HG03045 (cell line): ENCODE measurements around the gene PSENEN.

ENCODE experiments used
- ATAC-seq: cut with Tn5 transposase; IDR thresholded peaks from one replicate; pipeline ENCODE4 v1.9.1; 2021; ENCODE audit warnings: mild to moderate bottlenecking, moderate library complexity; ENCODE audit not compliant: unreplicated experiment

PSENEN gene

GRCh38 chr19:35733180-35734125 is 12.0 kb upstream of the PSENEN start:
- no peak for ATAC-seq

DNA sequence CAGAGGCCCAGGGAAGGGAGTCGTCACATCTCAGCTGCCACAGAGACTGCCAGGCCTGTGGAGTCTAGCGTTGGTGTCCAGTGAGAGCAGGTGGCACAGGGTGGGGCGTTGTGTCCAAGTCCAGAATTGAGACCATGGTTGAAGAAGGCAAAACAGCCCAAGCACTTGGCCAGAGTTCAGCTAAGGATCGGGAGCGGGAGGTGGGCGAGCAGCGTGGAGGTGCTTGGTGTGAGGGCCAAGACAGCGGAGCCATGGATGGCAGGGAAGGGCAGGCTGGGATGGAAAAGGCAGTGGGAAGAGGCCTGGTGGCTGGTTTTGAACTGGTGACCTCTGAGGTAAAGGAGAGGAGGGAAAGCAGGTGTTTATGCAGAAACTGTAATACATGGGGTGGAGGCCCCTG is 11.2 kb upstream of the PSENEN start:
- no peak for ATAC-seq

DNA sequence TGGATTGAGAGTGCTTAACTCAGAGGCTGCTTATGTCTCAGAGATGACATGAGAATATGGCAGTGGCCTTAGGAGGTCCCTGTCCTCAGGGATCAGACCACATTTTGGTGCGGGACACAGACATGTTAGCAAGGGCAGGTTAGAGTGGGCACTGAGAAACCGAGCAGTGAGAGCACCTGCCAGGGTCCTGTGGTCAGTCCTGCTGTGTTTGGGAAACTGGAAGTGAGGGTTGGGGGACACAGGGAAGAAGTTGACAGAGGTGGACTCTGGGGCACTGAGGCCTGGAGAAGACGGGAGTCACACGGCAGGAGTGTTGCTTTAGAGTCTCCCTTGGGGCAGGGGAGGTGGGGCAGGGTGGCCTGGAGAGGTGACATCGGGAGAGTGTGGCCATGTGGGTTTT is 10.6 kb upstream of the PSENEN start:
- ATAC-seq, result no peak

DNA sequence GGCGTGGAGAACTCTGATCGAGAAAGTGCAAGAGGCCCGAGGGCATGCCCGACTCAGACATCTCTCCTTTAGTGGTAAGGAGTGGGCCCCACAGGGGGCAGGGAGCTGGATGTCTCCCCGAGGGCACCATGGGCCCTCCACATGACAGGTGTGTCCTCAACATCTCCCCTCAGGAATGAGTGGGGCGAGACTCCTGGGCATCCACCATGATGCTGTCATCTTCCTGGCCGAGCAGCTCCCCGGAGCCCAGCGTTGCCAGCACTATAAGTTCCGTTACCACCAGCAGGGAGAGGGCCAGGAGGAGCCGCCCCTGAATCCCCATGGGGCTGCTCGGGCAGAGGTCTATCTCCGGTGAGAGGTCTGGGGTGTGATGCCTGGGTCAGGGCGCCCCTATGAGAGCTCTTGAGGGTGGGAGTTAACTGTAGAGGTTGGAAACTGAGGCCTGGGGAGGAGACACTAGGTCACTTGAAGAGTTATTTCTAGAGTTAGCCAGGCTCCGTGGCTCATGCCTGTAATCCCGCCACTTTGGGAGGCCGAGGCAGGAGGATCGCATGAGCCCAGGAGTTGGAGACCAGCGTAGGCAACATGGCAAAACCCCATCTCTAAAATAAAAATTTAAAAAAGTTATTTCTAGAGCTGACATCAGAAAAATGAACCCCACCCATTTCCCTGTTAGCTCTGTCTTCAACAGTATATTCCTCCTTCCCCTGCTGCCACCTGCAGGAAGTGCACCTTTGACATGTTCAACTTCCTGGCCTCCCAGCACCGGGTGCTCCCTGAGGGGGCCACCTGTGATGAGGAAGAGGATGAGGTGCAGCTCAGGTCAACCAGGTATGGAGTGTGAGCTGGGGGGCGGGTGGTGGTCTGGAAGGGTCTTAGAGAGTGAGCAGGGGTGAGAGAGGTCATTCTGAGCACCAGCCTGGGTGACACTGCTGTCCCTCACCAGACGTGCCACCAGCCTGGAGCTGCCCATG is 8.3 kb upstream of the PSENEN start:
- no peak for ATAC-seq

DNA sequence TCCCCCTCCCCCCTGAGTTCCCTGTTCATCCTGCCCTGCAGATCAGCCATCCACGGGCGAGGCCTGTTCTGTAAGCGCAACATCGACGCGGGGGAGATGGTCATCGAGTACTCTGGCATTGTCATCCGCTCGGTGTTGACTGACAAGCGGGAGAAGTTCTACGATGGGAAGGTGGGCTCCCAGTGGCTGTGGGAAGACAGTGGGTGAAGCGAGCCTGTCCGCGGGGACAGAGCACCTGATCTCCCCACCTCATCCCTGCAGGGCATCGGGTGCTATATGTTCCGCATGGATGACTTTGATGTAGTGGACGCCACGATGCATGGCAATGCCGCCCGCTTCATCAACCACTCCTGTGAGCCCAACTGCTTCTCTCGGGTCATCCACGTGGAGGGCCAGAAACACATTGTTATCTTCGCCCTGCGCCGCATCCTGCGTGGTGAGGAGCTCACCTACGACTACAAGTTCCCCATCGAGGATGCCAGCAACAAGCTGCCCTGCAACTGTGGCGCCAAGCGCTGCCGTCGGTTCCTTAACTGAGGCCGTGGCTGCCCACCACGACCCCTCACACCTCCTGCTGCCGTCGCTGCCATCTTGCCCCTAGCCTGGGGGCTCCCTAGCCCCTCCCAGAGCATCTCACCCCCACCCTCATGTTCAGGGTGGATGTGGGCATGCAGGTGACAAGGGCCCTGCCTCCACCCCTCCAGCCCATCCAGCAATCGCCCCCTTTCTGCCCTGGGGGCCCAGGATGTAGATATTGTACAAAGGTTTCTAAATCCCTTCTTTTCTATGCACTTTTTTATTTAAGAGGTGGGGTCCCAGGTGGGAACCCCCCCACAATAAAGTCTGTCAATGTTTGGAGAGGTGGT is 7.2 kb upstream of the PSENEN start:
- no peak for ATAC-seq

DNA sequence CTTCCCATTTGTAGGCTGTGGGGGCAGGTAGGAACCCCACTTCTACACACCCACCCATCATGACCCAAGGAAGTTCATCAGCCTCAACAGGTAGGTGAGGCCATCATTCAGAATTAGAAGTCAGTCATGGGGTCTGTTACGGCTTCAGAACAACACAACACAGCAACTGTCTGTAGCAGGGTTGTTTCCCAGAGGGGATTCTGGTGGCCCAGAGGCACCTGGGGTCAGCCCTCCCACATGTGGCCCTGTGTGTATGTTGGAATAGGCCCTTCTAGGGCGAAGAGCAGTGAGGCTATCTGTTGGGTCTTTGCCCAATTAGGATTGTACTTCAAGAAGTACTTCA is 6.6 kb upstream of the PSENEN start:
- ATAC-seq, result no peak

GRCh38 chr19:35739275-35740107 is 6.0 kb upstream of the PSENEN start:
- no peak for ATAC-seq

DNA sequence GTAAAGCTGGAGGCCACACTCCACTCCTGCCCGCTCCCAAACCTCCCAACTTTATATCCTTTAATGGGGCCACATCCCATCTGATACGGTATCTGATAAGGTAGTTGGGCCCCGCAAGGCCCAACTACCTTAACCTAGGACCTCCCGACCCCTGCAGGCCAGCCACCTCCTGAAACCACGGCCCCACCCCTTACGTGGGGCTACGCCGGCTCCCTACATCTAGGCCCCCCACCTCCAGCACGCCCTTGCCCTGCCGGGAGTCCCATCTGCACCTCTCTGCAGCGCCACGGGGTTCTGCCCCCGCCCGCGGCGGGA is 5.4 kb upstream of the PSENEN start:
- ATAC-seq, result no peak

- peak; percentile 61 for ATAC-seq
Measured at GRCh38 chr19:35740423-35741202, 4.8 kb upstream of the PSENEN start.

GRCh38 chr19:35741203-35741515 is 4.3 kb upstream of the PSENEN start:
- ATAC-seq, result no peak

GRCh38 chr19:35742121-35742724 is 3.2 kb upstream of the PSENEN start, which contains the start of gene IGFLR1:
Gene IGFLR1 (minus strand): TSS chr19:35742452. CDS start chr19:35741180, 1,272 bp downstream.
- ATAC-seq, result no peak

DNA sequence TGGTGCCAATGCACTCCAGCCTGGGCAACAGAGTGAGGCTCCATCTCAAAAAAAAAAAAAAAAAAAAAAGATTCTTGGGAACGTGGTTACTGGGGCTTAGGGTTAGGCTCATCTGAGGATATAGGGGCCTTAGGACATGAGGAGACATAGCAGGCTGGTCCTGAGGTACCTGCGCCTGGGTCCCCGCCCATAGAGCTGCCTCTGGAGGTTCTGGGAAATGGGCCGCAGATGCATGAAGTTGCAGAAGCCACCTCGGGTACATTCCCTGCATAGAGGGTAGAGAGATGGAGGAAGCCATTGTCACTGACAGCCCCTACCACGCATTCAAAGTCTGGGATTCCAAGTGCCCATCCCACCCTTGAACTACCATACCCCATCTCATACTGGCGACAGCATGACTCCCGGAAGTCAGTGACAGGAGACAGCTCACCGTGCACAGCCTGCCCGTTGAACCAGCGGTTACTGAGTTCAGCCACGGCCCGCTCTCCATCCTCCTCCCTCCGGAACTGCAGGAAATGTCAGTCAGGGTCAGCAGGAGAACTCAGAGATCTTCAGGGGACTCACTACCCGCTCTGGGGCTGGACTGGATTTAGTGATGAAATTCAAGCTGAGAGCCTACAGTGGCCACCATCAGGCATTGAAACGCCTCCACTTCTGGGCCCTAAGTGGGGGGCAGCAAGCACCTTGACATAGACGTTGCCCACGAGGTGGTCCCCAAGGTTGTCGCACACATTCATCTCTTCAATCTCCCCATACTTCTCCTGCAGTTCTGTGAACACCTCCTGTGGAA is 1.6 kb upstream of the PSENEN start:
- ATAC-seq, result no peak

DNA sequence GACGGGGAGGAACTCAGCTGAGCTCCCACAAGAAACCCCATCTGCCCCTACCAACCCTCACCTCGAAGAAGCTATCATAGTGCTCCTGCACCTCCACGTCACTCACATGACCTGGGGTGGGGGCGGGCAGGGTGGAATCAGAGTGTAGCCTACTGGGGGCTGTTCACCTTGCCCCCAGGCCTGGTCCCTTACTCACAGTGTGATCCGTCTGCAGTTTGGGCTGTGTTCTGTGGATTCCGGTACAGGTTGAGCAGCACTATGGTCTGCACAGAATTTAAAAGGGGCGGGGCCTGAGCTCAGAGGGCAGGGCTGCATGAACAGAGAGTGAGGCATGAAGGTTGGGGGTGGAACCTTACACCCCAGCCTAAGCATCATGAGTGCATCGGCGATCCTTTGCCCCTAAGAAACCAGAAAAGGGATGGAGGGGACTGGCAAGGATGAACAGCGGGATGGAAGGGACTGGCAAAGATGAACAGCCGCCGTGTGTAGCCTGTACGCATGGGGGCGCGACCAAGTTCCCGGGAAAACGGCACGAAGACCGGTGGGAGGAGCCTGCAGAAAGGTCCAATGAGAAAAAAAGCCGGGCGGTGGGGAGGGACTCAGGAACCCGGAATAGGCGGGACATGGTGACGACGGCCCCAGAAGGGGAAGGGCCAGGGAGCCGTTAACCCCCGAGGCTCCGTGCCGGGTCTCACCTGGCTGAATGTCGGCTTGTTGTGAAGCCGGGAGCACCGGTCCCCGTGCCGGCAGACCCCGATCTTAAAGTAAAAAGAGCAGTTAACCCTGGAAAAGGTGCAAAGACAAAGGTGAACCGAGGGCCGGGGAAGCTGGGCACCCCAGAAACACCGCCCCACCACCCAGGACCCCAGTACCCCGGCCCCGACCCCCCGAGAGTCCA is 772 bp upstream of the PSENEN start:
- peak; percentile 39 for ATAC-seq

- ATAC-seq, result no peak
Measured at GRCh38 chr19:35746087-35746462, 624 bp downstream of the PSENEN start.

DNA sequence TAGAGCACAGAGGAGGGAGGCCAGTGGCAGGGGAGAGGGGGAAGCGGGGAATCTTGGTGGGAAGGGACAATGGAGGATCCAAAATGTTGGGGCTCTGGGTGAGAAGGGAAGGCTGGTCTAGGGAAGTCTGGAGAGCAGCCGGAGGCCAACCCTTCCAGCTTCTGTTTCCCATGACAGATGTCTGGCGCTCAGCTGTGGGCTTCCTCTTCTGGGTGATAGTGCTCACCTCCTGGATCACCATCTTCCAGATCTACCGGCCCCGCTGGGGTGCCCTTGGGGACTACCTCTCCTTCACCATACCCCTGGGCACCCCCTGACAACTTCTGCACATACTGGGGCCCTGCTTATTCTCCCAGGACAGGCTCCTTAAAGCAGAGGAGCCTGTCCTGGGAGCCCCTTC is 1.1 kb downstream of the PSENEN start:
- no peak for ATAC-seq

DNA sequence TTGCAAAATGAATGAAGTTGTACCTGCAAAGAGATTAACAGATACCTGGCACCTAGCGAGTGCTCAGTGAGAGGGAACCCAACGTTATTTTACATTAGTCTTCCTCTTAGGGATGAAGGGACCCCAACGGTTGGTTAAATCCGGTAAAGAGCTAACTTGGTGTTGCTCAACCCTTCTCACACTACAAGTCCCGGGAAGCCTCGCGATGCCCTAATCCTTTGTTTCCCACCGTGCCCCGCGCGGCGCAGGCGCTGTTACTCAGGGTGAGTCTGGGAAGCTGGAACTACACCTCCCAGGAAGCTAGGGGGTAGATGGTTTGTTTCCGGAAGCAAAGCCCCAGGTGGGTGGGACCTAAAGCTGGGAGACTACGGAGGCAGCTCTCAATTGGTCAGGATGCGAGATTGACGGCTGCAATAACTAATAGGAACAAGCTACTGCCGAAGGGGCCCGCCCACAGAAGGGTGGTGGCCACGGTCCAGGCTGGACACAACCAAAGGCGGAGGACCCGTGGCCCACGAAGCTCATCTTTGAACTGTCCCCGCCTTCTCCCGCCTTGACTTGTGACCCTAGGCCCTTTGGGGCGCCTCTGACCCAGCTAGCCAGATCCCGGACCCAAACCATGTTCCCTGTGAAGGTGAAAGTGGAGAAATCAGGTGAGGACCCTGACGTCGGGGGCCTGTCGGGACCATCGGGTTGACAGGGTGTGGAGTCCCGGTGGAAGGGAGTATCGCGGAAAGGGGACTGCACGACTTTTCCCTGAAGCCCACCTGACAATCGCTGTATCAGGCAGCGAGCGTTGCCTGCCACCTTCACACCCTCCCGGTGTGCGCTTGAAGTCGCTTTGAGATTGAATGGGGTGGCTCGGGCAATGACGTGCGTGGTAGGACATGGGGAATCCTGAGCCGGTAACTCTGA is 2.9 kb downstream of the PSENEN start, which contains the start of gene LIN37:
TSS of gene LIN37 (plus strand) at position 471 of the 915 bp plus-strand sequence. CDS start at position 620, 149 bp downstream.
- ATAC-seq, result peak; percentile 62
